ENCODE measurements around the gene FBLN2.

GRCh38 chr3:13616359-13616758 is 67.4 kb downstream of the FBLN2 start:
- TF ChIP-seq CTCF (CRISPR knock-in tag; IDR thresholded peaks at IDR 0.05) (no peak), SAFB2 (CRISPR knock-in tag; IDR thresholded peaks at IDR 0.05; ENCODE audit: borderline replicate concordance, low read depth) (no peak), KLF12 (CRISPR knock-in tag; IDR thresholded peaks at IDR 0.05; ENCODE audit: borderline replicate concordance) (no peak), JUND (CRISPR knock-in tag; IDR thresholded peaks at IDR 0.05) (no peak), RNF2 (conservative IDR thresholded peaks at IDR 0.05; ENCODE audit: low read depth) (no peak), EZH2 (conservative IDR thresholded peaks at IDR 0.05; ENCODE audit: low read depth, low read length) (no peak), MXD4 (CRISPR knock-in tag; IDR thresholded peaks at IDR 0.05) (no peak), POLR2AphosphoS5 (IDR thresholded peaks at IDR 0.05; ENCODE audit: low read depth, low read length) (no peak), ZNF496 (CRISPR knock-in tag; IDR thresholded peaks at IDR 0.05; ENCODE audit: insufficient replicate concordance) (no peak), AFF4 (CRISPR knock-in tag; IDR thresholded peaks at IDR 0.05) (no peak)
- TF ChIP-seq, protein P1, sequence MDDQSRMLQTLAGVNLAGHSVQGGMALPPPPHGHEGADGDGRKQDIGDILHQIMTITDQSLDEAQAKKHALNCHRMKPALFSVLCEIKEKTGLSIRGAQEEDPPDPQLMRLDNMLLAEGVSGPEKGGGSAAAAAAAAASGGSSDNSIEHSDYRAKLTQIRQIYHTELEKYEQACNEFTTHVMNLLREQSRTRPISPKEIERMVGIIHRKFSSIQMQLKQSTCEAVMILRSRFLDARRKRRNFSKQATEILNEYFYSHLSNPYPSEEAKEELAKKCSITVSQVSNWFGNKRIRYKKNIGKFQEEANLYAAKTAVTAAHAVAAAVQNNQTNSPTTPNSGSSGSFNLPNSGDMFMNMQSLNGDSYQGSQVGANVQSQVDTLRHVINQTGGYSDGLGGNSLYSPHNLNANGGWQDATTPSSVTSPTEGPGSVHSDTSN (CRISPR knock-in tag; IDR thresholded peaks at IDR 0.05; ENCODE audit: borderline replicate concordance): no peak
- TF ChIP-seq, protein P2, sequence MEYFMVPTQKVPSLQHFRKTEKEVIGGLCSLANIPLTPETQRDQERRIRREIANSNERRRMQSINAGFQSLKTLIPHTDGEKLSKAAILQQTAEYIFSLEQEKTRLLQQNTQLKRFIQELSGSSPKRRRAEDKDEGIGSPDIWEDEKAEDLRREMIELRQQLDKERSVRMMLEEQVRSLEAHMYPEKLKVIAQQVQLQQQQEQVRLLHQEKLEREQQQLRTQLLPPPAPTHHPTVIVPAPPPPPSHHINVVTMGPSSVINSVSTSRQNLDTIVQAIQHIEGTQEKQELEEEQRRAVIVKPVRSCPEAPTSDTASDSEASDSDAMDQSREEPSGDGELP (IDR thresholded peaks at IDR 0.05; ENCODE audit: borderline replicate concordance, low read depth): no peak

Data from HepG2 (cell line).